ENCODE data around the gene SDK1.

The SDK1 gene

DNA sequence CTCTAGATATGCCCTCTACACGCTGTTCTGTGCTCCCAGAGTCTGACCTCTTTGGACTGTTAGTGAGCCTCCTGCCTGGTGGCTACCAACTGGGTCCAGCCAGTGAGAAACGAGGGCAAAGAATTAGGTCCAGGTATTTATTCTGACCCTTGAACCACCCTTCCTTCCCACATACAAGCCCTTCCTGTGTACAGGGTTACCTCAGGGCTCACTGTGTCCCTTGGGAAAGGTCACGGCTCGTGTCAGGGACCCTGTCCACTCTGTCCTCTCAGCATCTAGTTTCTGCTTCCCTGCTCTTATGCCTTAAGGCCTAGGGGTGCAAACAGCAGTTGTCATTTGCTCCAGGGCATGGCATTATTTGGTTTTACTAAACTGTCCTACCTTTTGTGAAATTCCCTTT is 180.4 kb downstream of the SDK1 start:
- DNase-seq: no peak

DNA sequence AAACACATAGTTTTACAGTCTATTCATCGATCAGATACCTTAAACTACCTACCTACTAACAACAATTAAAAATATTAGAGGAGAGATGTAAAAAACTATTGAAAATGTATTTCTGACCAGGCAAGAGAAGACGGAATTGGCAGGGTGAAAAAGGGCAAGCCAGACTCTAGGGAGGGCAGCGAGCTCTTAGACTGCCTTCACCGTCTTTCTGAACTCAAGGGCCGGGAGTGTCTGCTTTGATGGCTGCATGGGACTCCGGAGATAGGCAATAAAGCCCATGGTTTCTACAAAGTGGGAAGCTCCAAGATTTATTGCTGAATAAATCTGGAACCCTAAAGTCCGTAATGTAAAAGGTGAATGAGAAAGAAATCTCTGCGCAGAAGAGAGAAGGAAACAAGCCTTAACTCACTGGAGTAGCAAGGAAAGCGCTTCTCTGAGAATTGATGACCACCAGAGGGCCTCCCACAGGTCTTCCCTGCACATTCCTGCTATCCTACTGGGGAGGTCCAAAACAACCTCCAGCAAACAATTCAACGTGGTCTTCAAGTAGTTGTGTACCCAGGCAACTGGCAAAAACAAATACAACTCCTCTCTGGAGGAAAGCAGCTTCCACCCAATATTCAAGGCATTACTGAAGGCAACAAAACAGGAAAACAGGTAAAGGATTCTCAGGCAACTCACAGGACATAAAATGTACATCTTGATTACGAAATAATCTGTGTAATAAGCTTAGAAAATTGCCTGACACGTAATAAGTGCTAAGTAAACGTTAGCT is 181.3 kb downstream of the SDK1 start:
- DNase-seq: no peak

DNA sequence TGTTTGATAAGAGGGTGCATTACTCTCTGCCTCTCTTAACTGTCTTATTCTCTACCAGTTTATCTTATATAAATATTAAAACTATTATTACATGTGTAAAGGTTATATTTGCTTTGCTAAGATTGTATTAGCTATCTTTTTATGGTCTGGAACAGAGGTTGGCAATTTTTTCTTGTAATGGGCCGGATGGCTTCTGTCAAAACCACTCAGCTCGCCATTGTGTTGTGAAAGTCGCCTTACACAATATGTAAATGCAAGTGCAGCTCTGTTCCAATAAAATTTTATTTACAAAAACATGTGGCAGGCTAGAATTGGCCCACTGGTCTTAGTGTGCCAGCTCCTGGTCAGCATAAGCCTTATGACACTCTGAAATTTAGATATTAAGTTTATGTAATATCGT is 185.8 kb downstream of the SDK1 start:
- DNase-seq: no peak

DNA sequence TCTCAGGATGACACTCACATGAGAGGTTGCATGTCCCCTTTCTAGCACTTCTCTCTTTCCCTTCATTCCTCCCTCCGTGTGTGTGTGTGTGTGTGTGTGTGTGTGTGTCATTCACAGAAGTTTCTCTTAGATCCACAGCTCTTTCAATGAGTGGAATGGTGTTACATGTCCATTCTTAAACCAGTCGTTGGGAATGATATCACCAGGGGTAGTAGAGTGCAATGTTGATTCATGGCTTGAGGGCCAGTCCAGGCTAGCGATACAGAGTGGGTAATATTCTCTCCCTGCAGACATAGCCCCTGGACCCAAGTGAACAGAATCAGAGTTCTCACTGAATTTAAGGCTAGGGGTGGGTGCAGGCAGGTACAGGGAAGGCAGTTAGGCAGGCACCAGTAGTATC is 187.8 kb downstream of the SDK1 start:
- DNase-seq: no peak

DNA sequence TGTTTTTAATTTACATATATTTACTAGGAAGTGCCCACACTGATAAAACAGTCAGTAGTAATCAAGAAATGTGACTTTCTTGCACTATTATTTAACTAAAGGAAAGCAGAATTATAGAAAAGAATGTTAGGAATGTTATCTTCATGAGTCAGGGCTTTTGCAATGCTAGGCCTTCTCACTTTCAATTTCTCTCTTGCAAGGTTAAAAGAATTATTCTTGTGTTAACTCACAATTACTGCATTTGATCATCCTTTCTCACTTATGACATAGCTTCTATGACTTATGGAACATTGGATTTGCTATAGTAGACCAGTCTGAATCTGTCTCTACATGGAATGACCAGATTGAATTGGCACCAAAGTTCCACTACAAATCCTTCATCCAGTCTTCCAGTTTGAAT is 192.4 kb downstream of the SDK1 start:
- no peak for DNase-seq

DNA sequence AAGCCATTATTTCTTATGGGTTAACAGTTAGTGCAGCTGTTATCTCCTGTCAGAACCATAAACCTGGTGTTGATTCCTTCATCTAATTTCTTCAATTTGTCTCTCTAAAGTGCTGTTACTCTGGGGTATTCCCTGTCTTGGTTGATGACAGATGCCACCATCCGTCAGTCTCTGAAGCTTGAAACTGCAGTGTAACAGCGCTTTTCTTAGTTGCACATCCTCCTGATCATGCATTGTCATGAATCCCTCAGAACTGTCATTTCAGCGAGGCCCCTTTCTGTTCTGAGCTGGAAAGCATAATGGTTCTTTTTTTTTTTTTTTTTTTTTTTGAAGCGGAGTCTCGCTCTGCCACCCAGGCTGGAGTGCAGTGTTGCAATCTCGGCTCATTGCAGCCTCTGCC is 193.9 kb downstream of the SDK1 start:
- no peak for DNase-seq

DNA sequence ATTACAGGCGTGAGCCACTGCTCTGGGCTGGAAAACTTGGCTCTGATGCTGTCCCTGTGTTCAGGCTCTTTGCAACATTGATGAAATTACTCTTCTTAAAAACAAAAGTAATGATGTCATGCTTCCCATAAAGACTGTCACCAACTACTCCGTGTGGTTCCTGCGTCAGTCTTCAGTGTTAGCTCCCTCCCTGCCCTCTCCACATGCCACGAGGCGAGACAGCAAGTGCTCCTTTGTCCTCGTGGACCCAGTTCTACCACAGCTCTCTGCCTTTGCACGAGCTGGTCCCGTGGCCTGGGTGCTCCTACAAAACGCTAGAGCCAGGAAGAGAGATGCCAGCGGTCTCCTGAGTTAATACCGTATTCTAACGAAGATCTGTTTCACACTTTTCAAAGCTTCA is 194.5 kb downstream of the SDK1 start:
- DNase-seq: no peak

DNA sequence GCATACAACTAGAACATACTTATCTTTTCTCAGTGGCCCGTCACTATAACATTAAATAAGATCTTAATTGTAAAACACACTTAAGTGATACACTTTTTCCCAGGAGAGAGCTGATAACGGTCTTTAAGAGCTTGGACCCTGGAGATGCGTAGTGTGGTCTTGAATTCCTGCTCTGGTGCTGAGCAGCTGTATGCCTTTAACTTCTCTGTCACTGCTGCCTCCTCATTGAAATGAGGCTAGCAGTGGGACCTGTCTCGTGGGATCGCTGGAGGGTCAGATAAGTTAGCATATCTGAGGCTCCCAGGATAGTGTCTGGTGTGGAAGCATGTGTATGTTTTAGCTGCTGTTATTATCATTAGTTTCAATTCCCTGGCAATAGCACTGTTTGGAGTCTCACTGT is 194.9 kb downstream of the SDK1 start:
- DNase-seq: no peak

DNA sequence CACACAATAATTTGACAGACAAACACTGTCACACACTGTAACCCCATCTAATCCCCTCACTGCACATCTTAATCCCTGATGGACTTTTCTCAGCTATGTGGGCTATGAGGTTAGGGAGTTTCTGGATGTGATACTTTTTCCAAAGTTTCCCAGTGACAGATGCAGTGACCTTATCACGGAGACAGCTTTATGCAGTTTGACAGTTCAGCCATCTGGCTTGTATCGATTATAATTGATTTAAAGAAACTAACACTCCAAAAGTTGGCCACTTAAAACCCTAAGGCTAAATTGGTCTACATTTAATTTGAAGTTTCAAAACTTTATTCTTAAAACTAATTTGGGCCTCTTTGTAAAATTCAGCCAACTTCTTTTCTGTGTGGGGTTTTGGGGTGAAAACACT is 196.7 kb downstream of the SDK1 start:
- DNase-seq: no peak

DNA sequence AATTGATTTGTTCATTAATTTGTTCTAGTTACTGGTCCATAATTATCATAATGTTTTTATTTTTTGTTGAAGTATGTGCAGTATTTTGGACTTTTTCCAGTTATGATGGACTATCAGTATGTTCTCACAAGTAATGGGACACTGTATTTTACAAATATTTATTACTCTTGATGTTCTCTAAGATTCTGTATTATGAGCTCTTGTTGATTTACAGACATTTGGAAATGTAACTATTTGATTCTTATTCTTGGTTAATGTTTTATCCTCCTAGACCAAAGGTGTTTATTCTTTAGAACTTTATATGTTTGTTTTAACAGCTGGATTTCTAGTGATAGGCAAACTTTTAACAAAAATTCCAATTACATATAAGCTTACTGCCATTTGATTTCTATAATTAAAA is 200.6 kb downstream of the SDK1 start:
- no peak for DNase-seq

DNA sequence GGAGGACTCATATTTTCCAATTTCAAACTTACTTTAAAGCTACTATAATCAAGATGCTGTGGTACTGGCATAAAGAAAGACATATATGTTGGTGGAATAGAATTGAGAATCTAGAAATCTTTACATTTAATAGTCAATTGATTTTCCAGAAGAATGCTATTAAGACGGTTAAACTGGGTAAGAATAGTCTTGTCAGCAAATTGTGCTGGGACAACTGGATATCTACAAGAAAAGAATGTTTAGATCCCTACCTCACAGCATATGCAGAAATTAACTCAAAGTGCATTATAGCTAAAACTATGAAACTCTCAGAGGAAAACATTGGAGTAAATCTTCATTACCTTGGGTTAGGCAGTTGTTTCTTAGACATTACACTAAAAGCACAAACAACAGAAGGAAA is 203.3 kb downstream of the SDK1 start:
- DNase-seq: no peak

DNA sequence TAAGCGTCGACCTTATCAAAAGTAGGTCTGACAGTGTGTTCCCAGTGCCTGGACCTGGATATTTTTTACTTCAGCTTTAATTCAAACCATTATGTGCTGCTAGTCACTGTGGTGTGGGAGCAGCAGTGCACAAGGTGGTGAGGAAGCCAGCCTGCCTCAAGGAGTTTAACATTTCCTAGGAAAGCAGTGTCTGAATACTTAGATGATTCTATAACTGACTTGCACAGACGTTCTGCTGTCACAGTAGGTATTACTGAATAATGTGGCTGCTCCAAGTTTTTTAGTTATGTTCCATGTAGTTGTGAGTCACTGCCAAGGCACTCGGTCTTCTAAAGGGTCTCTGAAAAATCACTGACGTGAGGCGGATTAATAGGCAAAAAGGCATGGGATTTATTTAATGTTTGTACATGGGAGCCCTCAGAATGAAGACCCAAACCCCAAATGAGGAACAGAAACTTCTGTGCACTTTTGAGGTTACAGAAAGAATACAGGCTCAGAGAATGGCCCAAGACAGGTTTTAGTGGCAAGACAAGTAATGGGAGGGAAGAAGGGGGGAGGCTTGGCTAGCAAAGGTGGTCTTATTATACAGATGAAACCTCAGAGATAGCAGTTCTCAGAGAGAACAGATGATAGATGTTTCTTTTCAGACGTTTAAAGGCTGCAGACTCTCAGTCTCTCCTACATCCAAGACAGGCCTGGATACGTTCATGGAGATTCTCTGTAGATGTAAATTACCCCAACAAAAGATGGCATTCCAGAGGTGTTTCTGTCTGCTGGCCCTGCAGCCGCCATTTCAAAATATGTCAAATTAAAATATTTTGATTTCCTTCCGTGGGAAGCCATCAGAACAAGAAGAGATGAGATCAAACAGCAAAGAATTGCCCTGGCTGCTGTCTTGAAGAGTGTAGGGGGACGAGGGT is 209.3 kb downstream of the SDK1 start:
- DNase-seq: no peak

DNA sequence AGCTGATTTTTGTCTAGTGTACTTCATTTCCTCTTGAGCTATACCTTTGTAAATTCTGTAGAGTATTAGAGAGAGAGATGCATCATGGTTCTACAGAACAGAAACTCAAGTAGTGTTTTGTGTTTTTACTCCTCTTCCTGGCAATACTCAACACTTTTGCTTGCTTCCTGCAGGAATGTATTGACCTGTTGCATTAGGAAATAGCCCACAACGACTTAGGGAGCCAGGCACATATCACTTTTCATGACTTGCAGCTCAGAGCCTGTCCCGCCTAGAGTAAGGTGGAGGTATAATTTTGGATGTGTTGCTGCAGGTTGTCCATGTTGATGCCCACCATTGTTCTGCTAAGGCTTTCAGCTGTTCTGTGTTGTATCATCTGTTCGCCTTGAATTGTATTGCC is 216.3 kb downstream of the SDK1 start:
- no peak for DNase-seq

DNA sequence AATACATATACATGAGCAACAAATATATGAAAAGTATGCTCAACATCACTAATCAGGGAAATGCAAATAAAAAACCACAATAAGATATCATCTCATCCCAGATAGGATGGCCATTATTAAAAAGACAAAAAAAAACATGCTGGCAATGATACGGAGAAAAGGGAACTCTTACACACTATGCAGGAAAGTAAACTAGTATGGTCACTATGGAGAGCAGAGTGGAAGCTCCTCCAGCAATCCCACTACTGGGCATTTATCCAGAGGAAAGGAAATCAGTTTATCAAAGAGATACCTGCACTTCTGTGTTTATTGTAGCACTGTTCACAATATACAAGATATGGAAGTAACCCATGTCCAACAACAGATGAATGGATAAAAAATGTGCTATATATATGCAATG is 217.5 kb downstream of the SDK1 start:
- DNase-seq: no peak

DNA sequence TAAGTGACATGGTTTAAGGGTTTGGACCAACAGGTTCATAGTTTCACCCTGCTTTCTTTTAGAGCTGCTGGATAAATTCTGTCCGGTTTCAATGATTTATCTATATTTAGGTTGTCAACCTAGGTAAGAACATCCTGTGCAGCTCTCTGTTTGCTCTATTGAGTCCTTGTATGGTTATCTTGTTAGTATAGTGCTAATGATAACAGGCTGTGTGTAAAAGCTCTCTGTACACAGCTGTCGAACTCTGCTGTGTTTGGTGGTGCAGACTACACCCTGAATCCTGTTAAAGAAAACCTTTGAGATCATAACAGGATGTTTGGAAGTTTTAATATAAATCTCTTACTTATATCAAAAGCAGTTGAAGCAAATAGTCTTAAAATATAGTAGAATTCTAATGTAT is 219.2 kb downstream of the SDK1 start:
- no peak for DNase-seq

DNA sequence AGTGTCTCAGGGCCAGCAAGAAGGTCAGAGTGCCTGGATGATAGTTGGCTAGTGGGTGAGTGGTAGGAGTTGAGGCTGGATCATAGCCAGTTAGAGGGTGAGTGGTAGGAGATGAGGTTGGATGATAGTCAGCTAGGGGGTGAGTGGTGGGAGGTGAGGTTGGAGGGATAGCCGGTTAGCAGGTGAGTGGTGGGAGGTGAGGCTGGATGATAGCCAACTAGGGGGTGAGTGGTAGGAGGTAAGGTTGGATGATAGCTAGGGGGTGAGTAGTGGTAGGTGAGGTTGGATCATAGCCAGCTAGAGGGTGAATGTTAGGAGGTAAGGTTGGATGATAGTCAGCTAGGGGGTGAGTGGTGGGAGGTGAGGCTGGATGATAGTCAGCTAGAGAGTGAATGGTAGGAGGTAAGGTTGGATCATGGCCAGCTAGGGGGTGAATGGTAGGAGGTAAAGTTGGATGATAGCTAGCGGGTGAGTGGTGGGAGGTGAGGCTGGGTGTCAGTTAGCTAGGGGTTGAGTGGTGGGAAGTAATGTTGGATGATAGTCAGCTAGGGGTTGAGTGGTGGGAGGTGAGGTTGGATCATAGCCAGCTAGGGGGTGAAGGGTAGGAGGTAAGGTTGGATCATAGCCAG is 226.6 kb downstream of the SDK1 start:
- no peak for DNase-seq

DNA sequence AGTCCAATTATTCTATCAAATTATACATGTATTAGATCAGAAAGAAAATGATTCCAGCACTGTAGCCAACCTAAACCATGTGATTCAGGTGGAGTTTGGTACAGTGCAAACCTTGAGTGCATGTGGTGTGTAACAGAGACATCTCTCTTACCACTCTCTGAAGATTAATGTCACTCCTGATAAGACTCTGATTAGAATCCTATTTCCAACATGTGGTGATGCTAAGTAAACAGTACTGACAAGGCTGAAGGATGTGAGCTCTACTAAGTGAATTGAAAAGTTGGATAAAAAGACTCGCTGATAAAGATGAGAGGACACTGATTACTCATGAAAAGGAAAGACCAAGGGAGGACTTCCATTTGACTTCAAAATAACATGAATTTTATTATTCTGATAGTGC is 232.0 kb downstream of the SDK1 start:
- no peak for DNase-seq

DNA sequence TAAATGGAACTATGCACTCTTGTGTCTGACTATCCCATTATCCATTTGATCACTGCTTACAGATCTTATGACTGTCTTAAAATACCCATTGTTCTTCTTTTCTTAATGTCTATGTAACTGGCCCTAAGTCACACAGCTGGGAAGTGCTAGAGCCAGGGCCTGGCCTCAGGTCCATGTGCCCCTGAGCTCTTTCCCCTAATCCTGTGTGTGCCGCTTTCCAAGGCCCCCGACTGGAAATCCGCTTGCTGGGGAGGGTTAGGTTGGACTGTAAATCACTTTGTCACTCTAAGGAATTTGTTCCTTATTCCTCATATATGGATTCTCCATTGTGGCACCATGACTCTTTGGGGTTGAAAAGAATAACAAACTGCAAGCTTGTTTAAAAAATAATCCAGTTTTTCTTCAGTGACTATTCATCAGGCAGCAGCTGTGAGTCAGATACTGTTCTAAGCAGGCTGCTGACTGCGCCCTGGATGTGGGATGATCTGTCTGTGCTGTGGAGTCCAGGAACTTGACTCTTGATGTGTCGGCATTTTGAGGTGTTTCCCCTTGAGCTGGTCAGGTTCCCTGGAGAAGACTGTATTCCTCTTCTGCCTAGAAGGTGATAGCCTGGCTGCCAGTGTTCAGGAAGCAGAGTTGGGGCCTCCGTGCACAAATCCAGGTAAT is 236.3 kb downstream of the SDK1 start:
- no peak for DNase-seq

DNA sequence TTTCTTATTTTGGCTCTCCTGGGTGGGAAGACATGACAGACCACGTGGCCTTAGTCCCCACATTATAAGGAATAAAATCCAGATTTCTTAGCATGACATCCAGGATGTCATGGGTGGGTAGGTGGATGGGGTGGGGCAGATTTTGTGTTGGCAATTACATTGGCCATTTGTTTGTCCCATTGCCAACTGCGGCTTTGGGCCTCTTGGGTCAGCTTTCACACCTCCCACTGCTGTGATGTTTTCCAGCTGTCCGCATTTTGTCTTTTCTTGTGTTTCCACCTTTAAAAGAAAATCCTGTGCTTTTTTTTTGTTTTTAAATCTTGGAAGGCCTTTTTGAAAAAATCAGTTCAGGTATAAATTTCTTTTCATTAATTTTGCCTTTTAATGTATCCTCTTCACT is 237.0 kb downstream of the SDK1 start:
- no peak for DNase-seq

DNA sequence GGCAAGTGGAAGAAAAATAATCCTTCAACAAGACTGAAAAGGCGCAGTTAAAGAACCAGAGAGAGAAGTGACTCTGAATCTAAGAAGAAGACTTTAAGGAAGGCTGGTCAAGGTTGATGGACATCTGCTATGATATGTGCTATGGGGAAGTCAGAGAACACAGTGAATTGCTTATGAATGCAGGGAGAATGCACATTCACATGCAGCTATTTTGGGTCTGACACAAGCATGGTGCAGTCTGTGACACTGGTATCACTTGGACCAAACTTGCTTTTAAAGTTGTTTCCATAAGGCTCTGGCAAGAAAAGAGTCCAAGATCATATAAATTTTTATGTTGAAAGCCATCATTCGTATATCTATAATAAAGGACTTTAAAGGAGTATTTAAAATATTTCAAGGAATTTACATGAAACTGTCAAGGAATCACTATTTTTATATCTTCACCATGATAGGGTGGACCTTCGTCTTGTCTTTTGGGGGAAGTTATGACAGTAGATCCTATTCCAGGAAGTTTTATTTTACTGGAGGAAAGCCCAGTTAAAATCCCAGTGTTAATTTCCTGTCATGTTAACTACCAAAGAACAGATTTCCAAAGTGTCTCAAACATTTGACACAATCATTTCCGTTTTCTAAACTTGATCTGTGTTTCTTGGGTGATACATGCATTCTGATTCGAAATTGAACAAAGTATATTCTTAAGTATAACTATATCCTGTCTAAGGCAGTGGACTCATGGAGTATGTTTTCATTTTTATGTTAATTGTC is 239.6 kb downstream of the SDK1 start:
- no peak for DNase-seq

DNA sequence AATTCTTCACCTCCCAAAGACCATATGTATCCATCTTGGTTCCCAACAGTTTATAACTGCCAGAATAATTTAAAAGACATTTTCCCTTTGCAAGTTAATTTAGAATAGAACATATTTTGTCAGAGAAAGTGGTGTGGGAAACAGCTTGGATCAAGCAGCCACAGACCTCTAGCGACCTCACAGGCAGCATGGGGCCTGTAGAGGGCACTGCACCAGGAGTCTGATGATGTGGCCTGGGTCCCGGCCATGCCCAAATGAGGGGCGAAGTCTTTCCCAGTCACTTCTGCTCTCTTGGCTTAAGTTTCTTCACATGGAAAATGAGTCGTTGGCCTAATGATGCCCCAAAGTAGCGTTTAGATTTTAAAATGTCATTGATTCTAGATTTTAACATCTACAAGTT is 243.2 kb downstream of the SDK1 start:
- DNase-seq: no peak

DNA sequence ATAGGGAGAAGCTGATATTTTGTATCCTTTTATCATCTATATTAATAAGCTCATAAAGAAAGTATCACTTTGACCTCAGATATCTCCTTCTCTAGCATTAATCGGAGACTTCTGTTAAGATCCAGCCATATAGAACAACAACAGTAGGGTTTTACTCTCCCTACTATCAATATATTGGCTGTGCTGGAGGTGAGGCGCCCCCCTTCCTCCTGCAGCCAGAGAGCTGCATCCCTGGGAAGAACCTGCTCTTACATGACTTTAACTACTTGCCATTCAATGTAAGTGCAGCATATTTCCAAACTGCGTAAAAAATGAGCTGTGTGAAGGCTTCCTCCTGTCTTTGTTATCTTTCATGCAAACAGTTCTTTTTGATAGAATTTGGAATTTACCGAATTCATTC is 247.8 kb downstream of the SDK1 start:
- no peak for DNase-seq

DNA sequence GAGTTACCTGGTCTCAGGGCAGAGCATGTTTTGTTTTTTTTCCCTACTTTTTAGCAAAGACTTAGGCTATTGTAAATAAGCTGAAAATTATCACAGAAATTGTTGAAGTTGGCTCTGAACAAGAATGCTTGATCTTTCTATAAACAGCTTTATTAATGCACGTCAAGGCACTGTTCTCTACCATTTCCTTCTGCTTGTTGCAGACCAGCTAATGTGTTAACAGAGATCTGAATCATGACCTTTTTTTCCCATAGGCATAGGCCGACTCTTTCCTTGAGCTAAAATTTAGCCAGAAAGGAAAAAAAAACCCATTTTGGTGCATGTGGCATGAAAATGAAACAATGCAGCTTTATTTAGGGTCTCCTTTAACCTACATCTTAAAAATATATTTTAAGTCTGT is 248.5 kb downstream of the SDK1 start:
- DNase-seq: no peak
